IPS DF 19.7 (cell line): ENCODE measurements around the gene ATG13.
A peak's percentile ranks its signal among the peaks of the same experiment; 100 is the strongest.
"Not testable (repeated sequence)": the region's sequence is repeated elsewhere in the genome, so short reads cannot be mapped to it uniquely, and the experiment has no call there.

Experiments used
- DNase-seq: peaks from one replicate; pipeline ENCODE4 v3.0.0-alpha.2; 2013; ENCODE audit warnings: low read depth, low spot score

ATG13 gene

GRCh38 chr11:46643531-46643930, 26.2 kb downstream of the ATG13 start:
- DNase-seq, result no peak

- no peak for DNase-seq
Measured at GRCh38 chr11:46643986-46644385, 26.6 kb downstream of the ATG13 start.

GRCh38 chr11:46649180-46649738, 31.9 kb downstream of the ATG13 start:
- DNase-seq, result no peak

GRCh38 chr11:46655631-46656030, 38.3 kb downstream of the ATG13 start:
- DNase-seq, result no peak

- DNase-seq, result no peak
Measured at GRCh38 chr11:46657186-46657585, 39.8 kb downstream of the ATG13 start.

GRCh38 chr11:46658259-46658658, 40.9 kb downstream of the ATG13 start:
- no peak for DNase-seq

GRCh38 chr11:46659908-46660307, 42.6 kb downstream of the ATG13 start:
- DNase-seq, result no peak

- DNase-seq, result no peak
Measured at GRCh38 chr11:46661836-46662235, 44.5 kb downstream of the ATG13 start.

GRCh38 chr11:46662366-46662765, 45.0 kb downstream of the ATG13 start:
- no peak for DNase-seq

GRCh38 chr11:46663277-46663940, 46.1 kb downstream of the ATG13 start:
- no peak for DNase-seq

GRCh38 chr11:46664612-46665011, 47.3 kb downstream of the ATG13 start:
- DNase-seq, result no peak

GRCh38 chr11:46665356-46665755, 48.0 kb downstream of the ATG13 start:
- DNase-seq, result no peak

GRCh38 chr11:46666516-46666915, 49.2 kb downstream of the ATG13 start:
- no peak for DNase-seq

- no peak for DNase-seq
Measured at GRCh38 chr11:46667043-46667481, 49.7 kb downstream of the ATG13 start.

- no peak for DNase-seq
Measured at GRCh38 chr11:46668480-46669085, 51.2 kb downstream of the ATG13 start.

- DNase-seq, result no peak
Measured at GRCh38 chr11:46669711-46670139, 52.4 kb downstream of the ATG13 start.

- not testable (repeated sequence) for DNase-seq
Measured at GRCh38 chr11:46670521-46670920, 53.2 kb downstream of the ATG13 start.

GRCh38 chr11:46671958-46672315, 54.6 kb downstream of the ATG13 start:
- no peak for DNase-seq

- no peak for DNase-seq
Measured at GRCh38 chr11:46672381-46672839, 55.1 kb downstream of the ATG13 start.

- no peak for DNase-seq
Measured at GRCh38 chr11:46673713-46674462, 56.5 kb downstream of the ATG13 start.

- peak; percentile 50 for DNase-seq
Measured at GRCh38 chr11:46674463-46675287, 57.3 kb downstream of the ATG13 start.
